ENCODE results near the gene PIM3. TPM values are rescaled to one million over a fixed set of nuclear protein-coding genes. Genes with fewer than 3 reads are reported as not detected.

Gene PIM3
- total RNA-seq, 1 experiment from 2014 or later, result 15.4 TPM

- Histone ChIP-seq H3K27ac (ENCODE audit: low read length) (no peak overlapping the region), H2AFZ (ENCODE audit: low read length) (no peak overlapping the region), H3K36me3 (ENCODE audit: insufficient read depth, low read length) (peaks cover 11% of the 10 kb centered on the region), H3K9me2 (replicated peaks; ENCODE audit: insufficient read depth, low read length) (no peaks in the 10 kb centered on the region), H3K4me3 (ENCODE audit: low read length) (no peak overlapping the region), H3K9me3 (ENCODE audit: low read length) (no peaks in the 10 kb centered on the region), H3K4me1 (ENCODE audit: low read length) (peaks cover 23% of the 10 kb centered on the region), H3K27me3 (ENCODE audit: low read length) (no peaks in the 10 kb centered on the region), H4K20me1 (ENCODE audit: insufficient read depth, low read depth, low read length) (peaks cover 19% of the 10 kb centered on the region), H3K4me2 (ENCODE audit: low read depth, low read length, poor library complexity, severe bottlenecking) (no peak overlapping the region), H3K9ac (ENCODE audit: low read length) (no peak overlapping the region), H3K79me2 (ENCODE audit: low read length) (peaks cover 7% of the 10 kb centered on the region)
- no peak for DNase-seq
Measured at GRCh38 chr22:49958366-49958921, 2.1 kb upstream of the PIM3 start.

GRCh38 chr22:49958931-49959781 lies 1.4 kb upstream of the PIM3 start:
- no peaks in the 10 kb centered on the region for H3K27me3 ChIP-seq (ENCODE audit: low read length)
- H2AFZ ChIP-seq (ENCODE audit: low read length), result no peak overlapping the region
- peak overlapping the region; percentile 91 for H3K9ac ChIP-seq (ENCODE audit: low read length)
- H4K20me1 ChIP-seq (ENCODE audit: insufficient read depth, low read depth, low read length), result peaks cover 26% of the 10 kb centered on the region
- H3K27ac ChIP-seq (ENCODE audit: low read length), result no peak overlapping the region
- H3K4me2 ChIP-seq (ENCODE audit: low read depth, low read length, poor library complexity, severe bottlenecking), result peak overlapping the region; percentile 86
- peak overlapping the region; percentile 66 for H3K4me3 ChIP-seq (ENCODE audit: low read length)
- no peak for DNase-seq
- no peaks in the 10 kb centered on the region for H3K9me3 ChIP-seq (ENCODE audit: low read length)
- H3K4me1 ChIP-seq (ENCODE audit: low read length), result peaks cover 26% of the 10 kb centered on the region
- peaks cover 7% of the 10 kb centered on the region for H3K79me2 ChIP-seq (ENCODE audit: low read length)
- peaks cover 15% of the 10 kb centered on the region for H3K36me3 ChIP-seq (ENCODE audit: insufficient read depth, low read length)
- no peaks in the 10 kb centered on the region for H3K9me2 ChIP-seq (replicated peaks; ENCODE audit: insufficient read depth, low read length)

- DNase-seq, result no peak
- Histone ChIP-seq H3K9ac (ENCODE audit: low read length) (peak overlapping the region; percentile 91), H3K4me3 (ENCODE audit: low read length) (peak overlapping the region; percentile 66), H3K4me2 (ENCODE audit: low read depth, low read length, poor library complexity, severe bottlenecking) (peak overlapping the region; percentile 86), H3K27ac (ENCODE audit: low read length) (no peak overlapping the region), H3K36me3 (ENCODE audit: insufficient read depth, low read length) (peaks cover 15% of the 10 kb centered on the region), H3K27me3 (ENCODE audit: low read length) (no peaks in the 10 kb centered on the region), H3K9me2 (replicated peaks; ENCODE audit: insufficient read depth, low read length) (no peaks in the 10 kb centered on the region), H3K9me3 (ENCODE audit: low read length) (no peaks in the 10 kb centered on the region), H3K79me2 (ENCODE audit: low read length) (peaks cover 7% of the 10 kb centered on the region), H4K20me1 (ENCODE audit: insufficient read depth, low read depth, low read length) (peaks cover 33% of the 10 kb centered on the region), H3K4me1 (ENCODE audit: low read length) (peaks cover 26% of the 10 kb centered on the region), H2AFZ (ENCODE audit: low read length) (peak overlapping the region; percentile 26; the same call in 1 of the 2 replicates)
Measured at GRCh38 chr22:49959782-49960158, 802 bp upstream of the PIM3 start.

GRCh38 chr22:49961005-49961600 lies 531 bp downstream of the PIM3 start:
- peak overlapping the region; percentile 86 for H3K4me3 ChIP-seq (ENCODE audit: low read length)
- peaks cover 26% of the 10 kb centered on the region for H3K4me1 ChIP-seq (ENCODE audit: low read length)
- H3K9me2 ChIP-seq (replicated peaks; ENCODE audit: insufficient read depth, low read length), result no peaks in the 10 kb centered on the region
- no peaks in the 10 kb centered on the region for H3K27me3 ChIP-seq (ENCODE audit: low read length)
- H3K9me3 ChIP-seq (ENCODE audit: low read length), result no peaks in the 10 kb centered on the region
- peak overlapping the region; percentile 91 for H3K9ac ChIP-seq (ENCODE audit: low read length)
- peak overlapping the region; percentile 78 for H3K4me2 ChIP-seq (ENCODE audit: low read depth, low read length, poor library complexity, severe bottlenecking)
- H3K27ac ChIP-seq (ENCODE audit: low read length), result no peak overlapping the region
- peaks cover 15% of the 10 kb centered on the region for H3K36me3 ChIP-seq (ENCODE audit: insufficient read depth, low read length)
- H2AFZ ChIP-seq (ENCODE audit: low read length), result no peak overlapping the region; the same call in 1 of the 2 replicates
- DNase-seq, result peak; percentile 75
- H4K20me1 ChIP-seq (ENCODE audit: insufficient read depth, low read depth, low read length), result peaks cover 44% of the 10 kb centered on the region
- H3K79me2 ChIP-seq (ENCODE audit: low read length), result peaks cover 7% of the 10 kb centered on the region

GRCh38 chr22:49961601-49962011 lies 1.0 kb downstream of the PIM3 start:
- peaks cover 27% of the 10 kb centered on the region for H3K4me1 ChIP-seq (ENCODE audit: low read length)
- peaks cover 7% of the 10 kb centered on the region for H3K79me2 ChIP-seq (ENCODE audit: low read length)
- no peaks in the 10 kb centered on the region for H3K9me3 ChIP-seq (ENCODE audit: low read length)
- H3K27ac ChIP-seq (ENCODE audit: low read length), result no peak overlapping the region
- H3K9me2 ChIP-seq (replicated peaks; ENCODE audit: insufficient read depth, low read length), result no peaks in the 10 kb centered on the region
- H3K9ac ChIP-seq (ENCODE audit: low read length), result peak overlapping the region; percentile 91
- H3K4me2 ChIP-seq (ENCODE audit: low read depth, low read length, poor library complexity, severe bottlenecking), result peak overlapping the region; percentile 78
- peak overlapping the region; percentile 86 for H3K4me3 ChIP-seq (ENCODE audit: low read length)
- no peaks in the 10 kb centered on the region for H3K27me3 ChIP-seq (ENCODE audit: low read length)
- no peak overlapping the region for H2AFZ ChIP-seq (ENCODE audit: low read length)
- peaks cover 47% of the 10 kb centered on the region for H4K20me1 ChIP-seq (ENCODE audit: insufficient read depth, low read depth, low read length)
- no peak for DNase-seq
- H3K36me3 ChIP-seq (ENCODE audit: insufficient read depth, low read length), result peaks cover 15% of the 10 kb centered on the region

GRCh38 chr22:49962012-49962750 lies 1.6 kb downstream of the PIM3 start:
- Histone ChIP-seq H3K9me3 (ENCODE audit: low read length) (no peaks in the 10 kb centered on the region), H3K4me1 (ENCODE audit: low read length) (peaks cover 33% of the 10 kb centered on the region), H3K36me3 (ENCODE audit: insufficient read depth, low read length) (peaks cover 15% of the 10 kb centered on the region), H3K9ac (ENCODE audit: low read length) (peak overlapping the region; percentile 91), H3K27ac (ENCODE audit: low read length) (no peak overlapping the region), H3K4me2 (ENCODE audit: low read depth, low read length, poor library complexity, severe bottlenecking) (peak overlapping the region; percentile 78), H3K27me3 (ENCODE audit: low read length) (no peaks in the 10 kb centered on the region), H3K79me2 (ENCODE audit: low read length) (peaks cover 7% of the 10 kb centered on the region), H3K4me3 (ENCODE audit: low read length) (peak overlapping the region; percentile 86), H4K20me1 (ENCODE audit: insufficient read depth, low read depth, low read length) (peaks cover 52% of the 10 kb centered on the region), H3K9me2 (replicated peaks; ENCODE audit: insufficient read depth, low read length) (no peaks in the 10 kb centered on the region), H2AFZ (ENCODE audit: low read length) (no peak overlapping the region)
- peak; percentile 56 for DNase-seq

GRCh38 chr22:49962751-49963646 lies 2.4 kb downstream of the PIM3 start:
- Histone ChIP-seq H3K4me1 (ENCODE audit: low read length) (peaks cover 37% of the 10 kb centered on the region), H3K4me3 (ENCODE audit: low read length) (peak overlapping the region; percentile 86; the same call in 1 of the 2 replicates), H3K79me2 (ENCODE audit: low read length) (peaks cover 7% of the 10 kb centered on the region), H3K27ac (ENCODE audit: low read length) (no peak overlapping the region), H3K9me3 (ENCODE audit: low read length) (no peaks in the 10 kb centered on the region), H3K9ac (ENCODE audit: low read length) (peak overlapping the region; percentile 91; the same call in 1 of the 2 replicates), H3K9me2 (replicated peaks; ENCODE audit: insufficient read depth, low read length) (no peaks in the 10 kb centered on the region), H4K20me1 (ENCODE audit: insufficient read depth, low read depth, low read length) (peaks cover 61% of the 10 kb centered on the region), H2AFZ (ENCODE audit: low read length) (no peak overlapping the region), H3K36me3 (ENCODE audit: insufficient read depth, low read length) (peaks cover 15% of the 10 kb centered on the region), H3K4me2 (ENCODE audit: low read depth, low read length, poor library complexity, severe bottlenecking) (peak overlapping the region; percentile 78), H3K27me3 (ENCODE audit: low read length) (no peaks in the 10 kb centered on the region)
- DNase-seq, result no peak

Measured in Karpas-422 (cell line).